ENCODE measurements around the gene ANOS1.

- TF ChIP-seq POLR2A (IDR thresholded peaks at IDR 0.05; ENCODE audit: low read length) (no peak), GATA1 (IDR thresholded peaks at IDR 0.05; ENCODE audit: low read depth, low read length) (no peak)
Measured at GRCh38 chrX:8711401-8711800, 20.5 kb downstream of the ANOS1 start.
